Gastroesophageal sphincter (tissue), 4 donors: ENCODE results near the gene PAM16. TPM values are rescaled to one million over a fixed set of nuclear protein-coding genes. Genes with fewer than 3 reads are reported as not detected.
"Not testable (repeated sequence)": the region's sequence is repeated elsewhere in the genome, so short reads cannot be mapped to it uniquely, and the experiment has no call there.

Experiments used
- ATAC-seq: fragments of 150-250 bp; one replicate; pipeline ENCODE4 v1.9.1; 2016; ENCODE audit warnings: mild to moderate bottlenecking, moderate library complexity
- H3K27ac ChIP-seq, 4 donors: fragments of 200-600 bp; sonication (generic) in 3 of 4; 1 replicate in 3 of 4; 2 replicates in 1 of 4; pipeline ENCODE4 v1.5.1; 2016 to 2019
- H3K27me3 ChIP-seq: fragments of 200-600 bp; sonication (generic); one replicate; pipeline ENCODE4 v1.5.1; 2019
- H3K36me3 ChIP-seq, 2 donors: fragments of 200-600 bp; sonication (generic); one replicate each; pipeline ENCODE4 v1.5.1; 2019; ENCODE audit warnings: control low read depth in 1 of 2
- H3K4me1 ChIP-seq, 3 donors: fragments of 200-600 bp; sonication (generic); 1 replicate in 2 of 3; 2 replicates in 1 of 3; pipeline ENCODE4 v1.5.1; 2016 to 2019; ENCODE audit warnings: control low read depth in 2 of 3
- H3K4me3 ChIP-seq, 2 donors: fragments of 200-600 bp; sonication (generic); one replicate each; pipeline ENCODE4 v1.5.1; 2019; ENCODE audit warnings: mild to moderate bottlenecking in 1 of 2, moderate library complexity in 1 of 2
- H3K9me3 ChIP-seq, 3 donors: fragments of 200-600 bp; sonication (generic); one replicate each; pipeline ENCODE4 v1.5.1; 2017 to 2019; ENCODE audit warnings: control low read depth in 2 of 3
- EP300 ChIP-seq: sonication (generic); formaldehyde crosslinking; IDR thresholded peaks from one replicate; pipeline ENCODE4 v1.6.1; 2017; ENCODE audit warnings: antibody characterized with exemption, mild to moderate bottlenecking
- POLR2A ChIP-seq, 2 donors: fragments of 450-650 bp; IDR thresholded peaks; one replicate each; pipeline ENCODE4 v1.6.1; 2017; ENCODE audit warnings: antibody characterized with exemption in 2 of 2, mild to moderate bottlenecking in 2 of 2, moderate library complexity in 1 of 2
- POLR2AphosphoS5 ChIP-seq: sonication (generic); formaldehyde crosslinking; IDR thresholded peaks from one replicate; pipeline ENCODE4 v1.6.1; 2017; ENCODE audit warnings: antibody characterized with exemption
- WGBS, 2 donors: methylation state at CpG; one replicate each; pipeline ENCODE4 v1.1.5; 2018; ENCODE audit warnings: low coverage in 1 of 2; 5-methylcytosine and 5-hydroxymethylcytosine counted together
- total RNA-seq, 4 donors: library from RNA; depleted of rRNA; stranded (reverse); fragments of >200 nt; gene quantifications; one replicate each; pipeline ENCODE4 v1.1.0, GENCODE V29; 2016
- TF ChIP-seq, protein P1 (sequence below), 4 experiments: fragments of 200-600 bp in 2 of 4; fragments of 450-650 bp in 2 of 4; sonication (generic) in 1 of 4; IDR thresholded peaks; one replicate each; pipeline ENCODE4 v1.5.1; 2017 to 2019; ENCODE audit warnings: antibody characterized with exemption in 4 of 4, mild to moderate bottlenecking in 2 of 4, moderate library complexity in 2 of 4

Gene PAM16
- total RNA-seq: 10 to 100 TPM; 26.0 to 37.3 (median 34.7) TPM

DNA sequence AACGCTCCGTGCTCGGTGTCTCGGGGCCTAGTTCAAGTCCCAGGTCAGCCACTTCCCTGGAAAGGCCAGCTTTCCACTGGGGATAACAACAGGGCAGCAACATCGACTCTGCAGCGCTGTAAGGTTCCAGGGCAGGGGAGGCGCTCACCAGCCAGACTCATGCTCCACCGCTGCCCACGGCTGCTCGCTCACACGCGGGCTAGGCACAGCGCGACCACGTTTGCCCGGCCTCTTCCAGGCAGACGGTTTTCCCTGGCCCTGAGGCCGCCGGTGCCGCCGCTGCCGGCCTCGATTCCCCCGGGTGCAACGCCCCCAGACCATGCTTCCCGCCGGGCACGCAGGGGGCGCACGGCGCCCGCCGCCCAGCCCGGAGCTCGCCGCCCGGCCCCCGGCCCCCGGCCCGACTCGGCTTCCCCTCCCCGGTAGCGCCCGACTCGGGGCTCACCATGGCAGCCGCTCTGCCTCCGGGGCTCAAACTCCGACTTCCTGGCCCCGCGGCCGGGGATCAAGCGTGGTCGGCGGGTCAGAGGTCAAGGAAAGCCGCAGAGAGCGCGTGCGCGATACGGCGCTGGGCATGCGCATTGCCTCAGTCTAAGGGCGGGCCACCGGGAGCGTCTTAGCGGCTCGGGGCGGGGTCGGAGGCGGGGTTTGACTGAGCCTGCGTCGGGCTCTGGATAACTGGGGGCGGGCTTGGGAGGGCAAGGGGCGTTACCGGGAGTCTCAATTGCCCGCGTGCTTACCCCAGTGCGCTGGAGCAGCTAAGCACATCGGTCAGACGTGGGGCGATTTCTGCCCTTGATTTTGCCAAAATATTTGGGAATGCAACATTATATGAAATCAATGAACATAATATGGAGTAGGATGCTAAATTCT, at the start of gene PAM16:
Gene PAM16, minus strand, starts transcription at position 535 of the 873 bp plus-strand sequence. Its CDS starts 87 bp downstream, at position 448.
- H3K4me3 ChIP-seq: peak within 1 kb of the TSS; percentile 59 to 96
- peak; percentile 96 for ATAC-seq
- TF ChIP-seq, protein P1, sequence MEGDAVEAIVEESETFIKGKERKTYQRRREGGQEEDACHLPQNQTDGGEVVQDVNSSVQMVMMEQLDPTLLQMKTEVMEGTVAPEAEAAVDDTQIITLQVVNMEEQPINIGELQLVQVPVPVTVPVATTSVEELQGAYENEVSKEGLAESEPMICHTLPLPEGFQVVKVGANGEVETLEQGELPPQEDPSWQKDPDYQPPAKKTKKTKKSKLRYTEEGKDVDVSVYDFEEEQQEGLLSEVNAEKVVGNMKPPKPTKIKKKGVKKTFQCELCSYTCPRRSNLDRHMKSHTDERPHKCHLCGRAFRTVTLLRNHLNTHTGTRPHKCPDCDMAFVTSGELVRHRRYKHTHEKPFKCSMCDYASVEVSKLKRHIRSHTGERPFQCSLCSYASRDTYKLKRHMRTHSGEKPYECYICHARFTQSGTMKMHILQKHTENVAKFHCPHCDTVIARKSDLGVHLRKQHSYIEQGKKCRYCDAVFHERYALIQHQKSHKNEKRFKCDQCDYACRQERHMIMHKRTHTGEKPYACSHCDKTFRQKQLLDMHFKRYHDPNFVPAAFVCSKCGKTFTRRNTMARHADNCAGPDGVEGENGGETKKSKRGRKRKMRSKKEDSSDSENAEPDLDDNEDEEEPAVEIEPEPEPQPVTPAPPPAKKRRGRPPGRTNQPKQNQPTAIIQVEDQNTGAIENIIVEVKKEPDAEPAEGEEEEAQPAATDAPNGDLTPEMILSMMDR (IDR thresholded peaks at IDR 0.05): peak in 2 of 4 experiments; percentile 23 to 35
- TF ChIP-seq EP300 (no peak), POLR2AphosphoS5 (peak; percentile 66), POLR2A (IDR thresholded peaks at IDR 0.05) (peak; percentile 22 to 32)
- H3K36me3 ChIP-seq: peaks cover 0 to 24% of the 10 kb centered on the region in 2 donors
- no peaks in the 10 kb centered on the region for H3K9me3 ChIP-seq
- H3K4me1 ChIP-seq: peaks cover 0 to 47% (median 6%) of the 10 kb centered on the region in 3 donors
- 0% methylated on average over 1 to 2 of the region's 81 CpGs for WGBS, 2 donors
- H3K27ac ChIP-seq: peak within 1 kb of the TSS; percentile 26 to 95 (median 92)
- no peaks in the 10 kb centered on the region for H3K27me3 ChIP-seq

DNA sequence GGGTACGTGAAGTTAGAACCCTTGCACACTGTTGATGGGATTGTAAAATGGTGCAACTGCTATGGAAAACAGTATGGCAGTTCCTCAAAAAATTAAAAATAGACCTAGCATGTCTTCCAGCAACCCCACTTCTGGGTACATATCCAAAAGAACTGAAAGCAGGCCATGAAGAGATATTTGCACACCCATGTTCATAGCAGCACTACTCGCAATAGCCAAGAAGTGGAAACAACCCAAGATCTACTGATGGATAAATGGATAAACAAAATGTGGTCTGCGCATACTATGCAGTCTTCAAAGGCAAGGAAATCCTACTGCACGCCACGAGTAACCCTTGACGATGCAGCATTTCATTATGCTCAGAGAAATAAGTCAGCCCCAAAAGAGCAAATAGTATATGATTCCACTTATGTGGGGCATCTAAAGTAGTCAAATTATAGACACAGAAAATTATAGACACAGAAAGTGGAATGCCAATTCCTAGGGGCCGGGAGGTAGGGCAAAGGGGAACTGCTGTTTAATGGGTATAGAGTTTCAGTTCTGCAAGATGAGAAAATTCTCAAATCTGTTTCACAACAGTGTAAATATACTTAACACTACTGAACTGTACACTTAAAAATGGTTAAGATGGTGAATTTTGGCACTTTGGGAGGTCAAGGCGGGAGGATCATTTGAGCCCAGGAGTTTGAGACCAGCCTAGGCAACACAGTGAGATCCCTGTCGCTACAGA, 48.0 kb upstream of the PAM16 start:
- Histone ChIP-seq H3K27ac (no peak overlapping the region), H3K9me3 (no peaks in the 10 kb centered on the region), H3K4me3 (no peak overlapping the region), H3K36me3 (peaks cover 0 to 64% of the 10 kb centered on the region in 2 donors), H3K4me1 (peaks cover 0 to 10% (median 3%) of the 10 kb centered on the region in 3 donors), H3K27me3 (no peaks in the 10 kb centered on the region)
- ATAC-seq: no peak
- 84% methylated on average over 7 to 9 of the region's 9 CpGs for WGBS, 2 donors
- TF ChIP-seq EP300 (no peak), POLR2A (IDR thresholded peaks at IDR 0.05) (no peak), POLR2AphosphoS5 (no peak)
- TF ChIP-seq, protein P1 (IDR thresholded peaks at IDR 0.05): no peak

DNA sequence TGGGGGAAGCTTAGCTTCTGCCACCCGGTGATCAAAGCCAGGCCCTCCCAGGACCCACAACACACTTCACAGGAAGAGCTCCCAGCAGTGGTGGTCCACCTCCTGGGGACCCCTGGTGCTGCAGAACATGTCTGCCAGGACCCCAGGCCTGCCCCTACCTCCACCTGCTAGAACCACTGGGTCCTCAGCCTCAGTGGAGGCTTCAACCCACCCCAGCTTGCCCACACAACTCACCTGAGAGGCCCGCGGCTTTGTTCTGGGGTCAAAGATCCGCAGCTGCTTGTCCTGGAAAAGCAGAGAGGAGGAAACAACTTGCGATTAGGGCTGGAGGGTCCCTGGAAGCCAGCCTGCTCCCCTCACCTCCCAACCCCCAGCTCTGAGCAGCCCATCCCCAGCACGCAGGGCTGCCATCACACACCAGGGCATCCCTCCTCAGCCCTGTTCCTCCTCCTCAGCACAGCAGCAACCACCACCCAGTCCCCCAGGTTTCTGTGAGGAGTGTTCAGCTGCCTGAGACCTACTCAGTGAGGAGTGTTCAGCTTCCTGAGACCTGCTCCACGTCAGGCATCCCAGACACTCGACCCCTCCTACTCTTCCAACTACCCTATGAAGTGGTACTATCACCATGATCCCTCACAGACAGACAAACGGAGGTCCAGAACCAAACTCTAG, 44.1 kb upstream of the PAM16 start:
- Histone ChIP-seq H3K4me1 (peaks cover 0 to 24% (median 12%) of the 10 kb centered on the region in 3 donors), H3K9me3 (no peaks in the 10 kb centered on the region), H3K27me3 (no peaks in the 10 kb centered on the region), H3K36me3 (peaks cover 0 to 56% of the 10 kb centered on the region in 2 donors), H3K27ac (no peak overlapping the region), H3K4me3 (no peak overlapping the region)
- no peak for ATAC-seq
- WGBS, 2 donors: 67% methylated on average over 3 of the region's 9 CpGs; no CpG with 5 or more reads in 1 of the 2 donors
- TF ChIP-seq POLR2AphosphoS5 (no peak), POLR2A (IDR thresholded peaks at IDR 0.05) (no peak), EP300 (no peak)
- TF ChIP-seq, protein P1 (IDR thresholded peaks at IDR 0.05): no peak

DNA sequence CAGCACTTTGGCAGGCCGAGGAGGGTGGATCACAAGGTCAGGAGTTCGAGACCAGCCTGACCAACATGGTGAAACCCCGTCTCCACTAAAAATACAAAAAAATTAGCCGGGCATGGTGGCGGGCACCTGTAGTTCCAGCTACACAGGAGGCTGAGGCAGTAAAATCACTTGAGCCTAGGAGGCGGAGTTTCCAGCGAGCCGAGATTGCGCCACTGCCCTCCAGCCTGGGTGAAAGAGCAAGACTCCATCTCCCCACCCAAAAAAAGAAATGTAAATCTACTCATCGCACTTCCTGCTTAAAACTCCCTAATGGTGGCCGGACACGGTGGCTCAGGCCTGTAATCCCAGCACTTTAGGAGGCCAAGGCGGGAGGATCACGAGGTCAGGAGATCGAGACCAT, 42.7 kb upstream of the PAM16 start:
- not testable (repeated sequence) for H3K27me3 ChIP-seq, ATAC-seq, H3K4me3 ChIP-seq, H3K9me3 ChIP-seq
- Histone ChIP-seq H3K36me3 (peaks cover 0 to 67% of the 10 kb centered on the region in 2 donors), H3K4me1 (peaks cover 0 to 38% (median 12%) of the 10 kb centered on the region in 3 donors), H3K27ac (peak overlapping the region in 1 of 4 donors; percentile 65)
- 97% methylated on average over 11 of the region's 15 CpGs; no CpG with 5 or more reads in 1 of the 2 donors for WGBS, 2 donors

DNA sequence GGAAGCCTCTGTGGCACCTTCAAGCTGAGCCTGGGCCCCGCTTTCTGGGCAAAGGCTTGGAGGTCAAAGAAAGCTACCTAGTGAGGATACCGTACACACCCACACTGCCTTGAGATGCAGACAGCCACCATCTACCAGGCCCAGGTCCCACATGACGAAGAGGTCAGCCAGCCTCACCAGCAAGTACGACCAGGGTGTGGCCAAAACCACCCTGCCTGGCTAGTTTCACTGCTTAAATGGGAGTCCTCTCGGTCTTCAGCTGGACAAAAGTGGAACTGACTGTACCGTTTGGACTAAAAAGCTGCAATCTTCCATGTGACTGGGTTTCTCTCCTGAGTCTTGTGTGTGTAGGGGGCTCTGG, 42.1 kb upstream of the PAM16 start:
- no peak overlapping the region for H3K4me3 ChIP-seq
- H3K9me3 ChIP-seq: no peaks in the 10 kb centered on the region
- no peaks in the 10 kb centered on the region for H3K27me3 ChIP-seq
- ATAC-seq: no peak
- 71% methylated on average over 2 of the region's 6 CpGs; no CpG with 5 or more reads in 1 of the 2 donors for WGBS, 2 donors
- H3K27ac ChIP-seq: peak overlapping the region in 3 of 4 donors; percentile 55 to 68 (median 65)
- peaks cover 0 to 44% (median 12%) of the 10 kb centered on the region in 3 donors for H3K4me1 ChIP-seq
- peaks cover 0 to 68% of the 10 kb centered on the region in 2 donors for H3K36me3 ChIP-seq
- no peak for TF ChIP-seq POLR2A (IDR thresholded peaks at IDR 0.05)
